Body of pancreas (tissue), 4 donors: Measurements from ENCODE around the gene CKB. TPM values are rescaled to one million over a fixed set of nuclear protein-coding genes. Genes with fewer than 3 reads are reported as not detected.
A peak's percentile ranks its signal among the peaks of the same experiment; 100 is the strongest.

Experiments used
- ATAC-seq: fragments of 150-250 bp; one replicate; pipeline ENCODE4 v1.9.1; 2016
- DNase-seq, 4 donors: peaks; one replicate each; pipeline ENCODE4 v3.0.0-alpha.2; 2019
- H3K27ac ChIP-seq, 4 donors: fragments of 200-600 bp; sonication (generic); 1 replicate in 3 of 4; 2 replicates in 1 of 4; pipeline versions ENCODE4 v1.5.1 to v1.6.1; 2016 to 2019; ENCODE audit warnings: mild to moderate bottlenecking in 1 of 4, mixed read lengths in 1 of 4, moderate library complexity in 1 of 4
- H3K27me3 ChIP-seq, 2 donors: fragments of 200-600 bp; sonication (generic); one replicate each; pipeline ENCODE4 v1.6.0; 2016; ENCODE audit warnings: mild to moderate bottlenecking in 1 of 2
- H3K36me3 ChIP-seq, 2 donors: fragments of 200-600 bp; sonication (generic); replicated peaks in 1 of 2; 2 replicates each; pipeline ENCODE4 v1.5.1; 2016; ENCODE audit warnings: low read depth in 2 of 2; ENCODE audit not compliant: insufficient read depth in 1 of 2
- H3K4me1 ChIP-seq: fragments of 200-600 bp; sonication (generic); one replicate; pipeline ENCODE4 v1.6.0; 2016
- H3K4me3 ChIP-seq, 2 donors: fragments of 200-600 bp; sonication (generic); 1 replicate in 1 of 2; 2 replicates in 1 of 2; pipeline ENCODE4 v1.5.1; 2016 to 2019
- H3K9me3 ChIP-seq, 3 donors: fragments of 200-600 bp; sonication (generic); 1 replicate in 2 of 3; 2 replicates in 1 of 3; pipeline ENCODE4 v1.5.1; 2016
- CTCF ChIP-seq, 7 experiments: fragments of 450-650 bp in 4 of 7; fragments of 200-600 bp in 3 of 7; sonication (generic) in 3 of 7; IDR thresholded peaks; one replicate each; pipeline ENCODE4 v1.5.1; 2016 to 2019; ENCODE audit warnings: antibody characterized with exemption in 7 of 7
- POLR2A ChIP-seq, 3 donors: fragments of 450-650 bp; IDR thresholded peaks; one replicate each; pipeline ENCODE4 v1.6.1; 2016; ENCODE audit warnings: antibody characterized with exemption in 3 of 3, mild to moderate bottlenecking in 2 of 3
- WGBS, 2 donors: methylation state at CpG; one replicate each; pipeline ENCODE4 v1.1.5; 2017; 5-methylcytosine and 5-hydroxymethylcytosine counted together
- intact Hi-C: fragments of 100-400 bp; cut with DNase I; formaldehyde crosslinking; loops from one replicate; pipeline ENCODE4 v1.15.1; 2023
- total RNA-seq, 2 donors: library from RNA; depleted of rRNA; stranded (reverse); fragments of >200 nt; gene quantifications; one replicate each; pipeline ENCODE4 v1.1.0, GENCODE V29; 2016

The CKB gene
- total RNA-seq, 2 donors from 2014 or later, result 92.1 to 146 TPM

DNA sequence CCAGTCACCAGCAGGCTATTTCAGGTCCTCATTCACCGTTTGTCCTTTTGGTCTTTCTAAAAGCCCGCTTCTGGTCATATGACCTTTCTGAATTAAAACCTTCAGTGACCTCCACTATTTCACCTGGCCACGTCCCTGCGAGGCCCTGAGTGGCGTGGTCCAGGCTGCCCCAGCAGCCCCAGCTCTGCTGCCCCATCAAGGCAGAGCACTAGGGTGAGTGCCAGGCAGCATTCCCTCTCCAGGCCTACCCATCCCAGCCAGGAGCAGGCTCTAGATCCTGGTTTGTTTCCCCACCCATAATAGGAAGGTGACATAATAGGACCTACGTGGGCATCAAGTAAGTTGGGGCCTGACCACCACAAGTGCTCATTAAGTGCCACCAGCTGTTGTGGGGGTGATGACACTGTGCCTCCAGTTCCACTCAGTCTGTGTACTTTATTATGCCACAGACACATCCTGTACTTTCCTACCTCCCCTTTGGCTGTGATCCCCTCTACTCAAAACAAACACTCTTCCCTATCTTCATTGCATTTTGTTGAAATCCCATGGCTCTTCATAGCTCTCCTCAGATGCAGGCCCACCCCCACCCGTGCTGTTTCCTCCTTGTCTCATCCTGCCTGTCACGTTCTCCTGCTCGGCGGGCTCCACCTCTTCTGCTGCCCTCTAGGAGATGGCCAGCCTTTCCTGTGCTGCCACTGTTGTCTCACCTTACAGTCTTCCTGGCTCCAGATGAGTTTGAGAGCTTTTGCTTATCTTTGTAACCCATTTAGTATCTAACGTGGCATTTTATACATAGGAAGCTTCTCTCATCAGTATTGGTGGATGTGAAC is 21.4 kb downstream of the CKB start:
- peak in 1 of 4 donors; percentile 9 for DNase-seq
- Histone ChIP-seq H3K4me3 (no peak overlapping the region), H3K27me3 (no peaks in the 10 kb centered on the region), H3K9me3 (no peaks in the 10 kb centered on the region), H3K27ac (no peak overlapping the region), H3K4me1 (peaks cover 11% of the 10 kb centered on the region), H3K36me3 (peaks cover 0 to 30% of the 10 kb centered on the region in 2 donors)
- intact Hi-C loops, result no loop called here
- WGBS, 2 donors, result 81 to 86% methylated on average over 11 of the region's 11 CpGs
- TF ChIP-seq CTCF (IDR thresholded peaks at IDR 0.05) (no peak), POLR2A (IDR thresholded peaks at IDR 0.05) (no peak)
- no peak for ATAC-seq

DNA sequence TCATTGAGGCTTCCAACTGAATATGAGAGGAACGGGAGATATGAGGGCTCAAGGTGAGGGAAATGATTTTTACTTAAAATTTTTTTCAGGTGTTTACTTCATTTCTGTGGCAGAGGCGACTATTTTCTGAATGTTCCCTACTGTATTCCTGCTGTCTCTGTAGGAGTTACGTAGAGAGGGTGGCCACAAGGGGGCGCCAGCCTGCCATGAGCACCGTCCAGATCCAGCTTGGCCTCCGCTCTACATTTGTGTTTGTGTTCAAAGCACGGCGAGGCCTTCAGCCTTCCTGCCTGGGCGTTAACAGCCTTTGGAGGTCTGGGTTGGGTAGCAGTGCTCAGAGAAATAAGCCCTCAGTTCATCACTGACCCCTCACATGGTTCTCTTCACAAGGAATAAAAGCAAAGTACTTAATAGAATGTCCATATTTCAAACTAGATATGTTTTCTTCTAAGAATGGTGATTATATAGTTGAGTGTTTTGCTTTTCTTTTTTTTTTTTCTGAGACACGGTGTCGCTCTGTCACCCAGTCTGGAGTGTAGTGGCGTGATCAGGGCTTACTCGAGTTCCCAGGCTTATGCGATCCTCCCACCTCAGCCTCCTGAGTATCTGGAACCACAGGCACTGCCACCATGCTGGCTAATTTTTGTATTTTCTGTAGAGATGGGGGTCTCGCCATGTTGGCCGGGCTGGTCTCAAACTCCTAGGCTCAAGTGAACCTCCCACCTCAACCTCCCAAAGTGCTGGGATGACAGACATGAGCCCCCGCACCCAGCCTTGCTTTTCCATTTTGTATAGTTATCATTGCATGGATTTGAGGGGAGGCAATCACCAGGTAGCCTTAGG is 22.3 kb downstream of the CKB start:
- intact Hi-C loops, result no loop called here
- Histone ChIP-seq H3K36me3 (peaks cover 0 to 32% of the 10 kb centered on the region in 2 donors), H3K4me3 (no peak overlapping the region), H3K27me3 (no peaks in the 10 kb centered on the region), H3K9me3 (no peaks in the 10 kb centered on the region), H3K27ac (peak overlapping the region in 1 of 4 donors; percentile 3), H3K4me1 (peaks cover 11% of the 10 kb centered on the region)
- TF ChIP-seq POLR2A (IDR thresholded peaks at IDR 0.05) (no peak), CTCF (IDR thresholded peaks at IDR 0.05) (peak; percentile 77 to 93 (median 83))
- peak; percentile 89 to 95 (median 91) for DNase-seq
- peak; percentile 90 for ATAC-seq
- WGBS, 2 donors, result 35 to 36% methylated on average over 17 of the region's 17 CpGs

DNA sequence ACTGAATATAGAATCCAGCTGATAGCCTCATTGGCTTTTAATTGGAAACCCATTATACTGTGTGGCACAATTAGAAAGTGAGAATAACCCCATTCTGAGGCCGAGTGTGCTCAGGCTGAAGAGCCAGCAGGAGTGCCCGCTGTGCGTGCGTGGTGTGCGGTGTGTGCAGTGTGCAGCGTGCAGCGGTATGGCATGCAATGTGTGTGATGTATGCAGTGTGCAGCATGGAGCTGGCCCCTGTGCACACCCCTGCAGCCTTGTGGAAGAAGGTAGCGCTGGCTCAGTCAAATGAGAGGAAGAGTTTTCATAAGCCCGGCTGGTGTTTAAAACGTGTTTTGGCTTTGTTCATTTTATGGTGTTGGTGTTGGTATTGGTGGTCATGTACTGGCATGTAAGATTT is 22.9 kb downstream of the CKB start:
- intact Hi-C loops, result no loop called here
- H3K27ac ChIP-seq, result no peak overlapping the region
- H3K36me3 ChIP-seq, result peaks cover 0 to 34% of the 10 kb centered on the region in 2 donors
- H3K27me3 ChIP-seq, result no peaks in the 10 kb centered on the region
- H3K4me3 ChIP-seq, result no peak overlapping the region
- TF ChIP-seq CTCF (IDR thresholded peaks at IDR 0.05) (no peak), POLR2A (IDR thresholded peaks at IDR 0.05) (no peak)
- DNase-seq, result no peak
- ATAC-seq, result peak; percentile 6
- peaks cover 11% of the 10 kb centered on the region for H3K4me1 ChIP-seq
- H3K9me3 ChIP-seq, result no peaks in the 10 kb centered on the region
- WGBS, 2 donors, result 53 to 70% methylated on average over 10 of the region's 10 CpGs

DNA sequence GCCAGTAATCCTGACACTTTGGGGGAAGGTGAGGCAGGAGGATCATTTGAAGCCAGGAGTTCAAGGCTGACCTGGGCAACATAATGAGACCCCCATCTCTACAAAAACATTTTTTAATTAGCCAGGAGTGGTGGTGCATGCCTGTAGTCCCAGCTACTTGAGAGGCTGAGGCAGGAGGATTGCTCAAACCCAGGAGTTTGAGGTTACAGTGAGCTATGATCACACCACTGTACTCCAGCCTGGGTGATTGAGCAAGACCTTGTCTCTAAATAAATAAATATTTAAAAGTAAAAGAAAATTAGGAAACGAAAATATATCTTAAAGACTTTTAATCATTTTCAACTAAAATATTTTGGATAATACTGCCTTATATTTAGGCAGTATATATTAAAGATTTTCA is 25.9 kb downstream of the CKB start:
- Histone ChIP-seq H3K27ac (no peak overlapping the region), H3K9me3 (no peaks in the 10 kb centered on the region), H3K4me1 (peaks cover 11% of the 10 kb centered on the region), H3K36me3 (peaks cover 0 to 21% of the 10 kb centered on the region in 2 donors), H3K4me3 (no peak overlapping the region), H3K27me3 (no peaks in the 10 kb centered on the region)
- ATAC-seq (no peak), DNase-seq (no peak)
- 0% methylated on average over 1 of the region's 1 CpG for WGBS, 2 donors
- intact Hi-C loops, result no loop called here
- TF ChIP-seq POLR2A (IDR thresholded peaks at IDR 0.05) (no peak), CTCF (IDR thresholded peaks at IDR 0.05) (no peak)
